OCI-LY1 (cell line): ENCODE results near the gene KIAA0232.

ENCODE experiments used
- H2AFZ ChIP-seq: fragments of 200-600 bp; sonication (generic), shearing (Covaris generic); 2 replicates; pipeline ENCODE4 v1.6.0; 2014; ENCODE audit warnings: antibody characterized with exemption, mild to moderate bottlenecking, low read length
- H3F3A ChIP-seq: fragments of 200-600 bp; sonication (generic), shearing (Covaris generic); 2 replicates; pipeline ENCODE4 v1.6.0; 2014; ENCODE audit warnings: mild to moderate bottlenecking, antibody characterized with exemption, low read length, moderate library complexity; ENCODE audit not compliant: insufficient read depth
- H3K27ac ChIP-seq: fragments of 200-600 bp; sonication (generic); 2 replicates; pipeline ENCODE4 v1.5.1; 2014; ENCODE audit warnings: low read length, mixed run types, mild to moderate bottlenecking, low read depth; ENCODE audit not compliant: poor library complexity, severe bottlenecking
- H3K27me3 ChIP-seq: fragments of 200-600 bp; sonication (generic); 2 replicates; pipeline ENCODE4 v1.6.0; 2014; ENCODE audit warnings: antibody characterized with exemption, mild to moderate bottlenecking, low read length, moderate library complexity; ENCODE audit not compliant: insufficient read depth
- H3K36me3 ChIP-seq: fragments of 200-600 bp; sonication (generic); 2 replicates; pipeline ENCODE4 v1.6.1; 2014; ENCODE audit warnings: mild to moderate bottlenecking, antibody characterized with exemption, low read length, moderate library complexity, mixed read lengths; ENCODE audit not compliant: insufficient read depth
- H3K4me1 ChIP-seq: fragments of 200-600 bp; sonication (generic); 2 replicates; pipeline ENCODE4 v1.5.1; 2014; ENCODE audit warnings: mild to moderate bottlenecking, low read length, moderate library complexity; ENCODE audit not compliant: insufficient read depth, severe bottlenecking
- H3K4me2 ChIP-seq: fragments of 200-600 bp; sonication (generic), shearing (Covaris generic); 2 replicates; pipeline ENCODE4 v1.6.1; 2014; ENCODE audit warnings: low read length
- H3K4me3 ChIP-seq: fragments of 200-600 bp; sonication (generic); 2 replicates; pipeline ENCODE4 v1.5.1; 2014; ENCODE audit warnings: low read length, low read depth, mild to moderate bottlenecking, mixed read lengths; ENCODE audit not compliant: poor library complexity, severe bottlenecking
- H3K79me2 ChIP-seq: fragments of 200-600 bp; shearing (Covaris generic); 2 replicates; pipeline ENCODE4 v1.6.1; 2016; ENCODE audit warnings: mixed run types, low read length, mixed read lengths; ENCODE audit not compliant: insufficient read depth
- H3K9ac ChIP-seq: fragments of 200-600 bp; sonication (generic), shearing (Covaris generic); 2 replicates; pipeline ENCODE4 v1.6.1; 2014; ENCODE audit warnings: mild to moderate bottlenecking, low read length, mixed read lengths
- H3K9me2 ChIP-seq: fragments of 200-600 bp; sonication (generic), shearing (Covaris generic); 2 replicates; pipeline ENCODE4 v1.6.1; 2014; ENCODE audit warnings: low read depth, mild to moderate bottlenecking, low read length, mixed read lengths
- H3K9me3 ChIP-seq: fragments of 200-600 bp; shearing (Covaris generic); 2 replicates; pipeline ENCODE4 v1.6.1; 2014; ENCODE audit warnings: low read length, mixed read lengths
- H4K20me1 ChIP-seq: fragments of 200-600 bp; sonication (generic), shearing (Covaris generic); 2 replicates; pipeline ENCODE4 v1.6.0; 2016; ENCODE audit warnings: mild to moderate bottlenecking, low read length; ENCODE audit not compliant: insufficient read depth
- EZH2 ChIP-seq: fragments of 200-600 bp; sonication (generic), shearing (Covaris generic); IDR thresholded peaks from 2 replicates; pipeline ENCODE4 v1.8.0; 2017; ENCODE audit warnings: borderline replicate concordance, mixed run types, mild to moderate bottlenecking, antibody characterized with exemption, low read length, moderate library complexity, mixed read lengths
- TF ChIP-seq, protein P1 (sequence below): fragments of 200-600 bp; sonication (generic), shearing (Covaris generic); IDR thresholded peaks from 2 replicates; pipeline ENCODE4 v1.5.1; 2017; ENCODE audit warnings: mild to moderate bottlenecking, antibody characterized with exemption, low read length, moderate library complexity, mixed read lengths

Gene KIAA0232

GRCh38 chr4:6923507-6923906, 141.0 kb downstream of the KIAA0232 start:
- Histone ChIP-seq H3K9me2 (no peaks in the 10 kb centered on the region), H3K9me3 (no peaks in the 10 kb centered on the region), H3K36me3 (peaks cover 16% of the 10 kb centered on the region), H4K20me1 (no peaks in the 10 kb centered on the region), H3K4me3 (no peak overlapping the region), H3F3A (no peaks in the 10 kb centered on the region), H3K4me2 (no peak overlapping the region), H3K9ac (no peak overlapping the region), H3K4me1 (peaks cover 18% of the 10 kb centered on the region), H3K27me3 (no peaks in the 10 kb centered on the region), H3K27ac (no peak overlapping the region), H3K79me2 (no peaks in the 10 kb centered on the region), H2AFZ (no peak overlapping the region)
- TF ChIP-seq EZH2, result no peak
- TF ChIP-seq, protein P1, sequence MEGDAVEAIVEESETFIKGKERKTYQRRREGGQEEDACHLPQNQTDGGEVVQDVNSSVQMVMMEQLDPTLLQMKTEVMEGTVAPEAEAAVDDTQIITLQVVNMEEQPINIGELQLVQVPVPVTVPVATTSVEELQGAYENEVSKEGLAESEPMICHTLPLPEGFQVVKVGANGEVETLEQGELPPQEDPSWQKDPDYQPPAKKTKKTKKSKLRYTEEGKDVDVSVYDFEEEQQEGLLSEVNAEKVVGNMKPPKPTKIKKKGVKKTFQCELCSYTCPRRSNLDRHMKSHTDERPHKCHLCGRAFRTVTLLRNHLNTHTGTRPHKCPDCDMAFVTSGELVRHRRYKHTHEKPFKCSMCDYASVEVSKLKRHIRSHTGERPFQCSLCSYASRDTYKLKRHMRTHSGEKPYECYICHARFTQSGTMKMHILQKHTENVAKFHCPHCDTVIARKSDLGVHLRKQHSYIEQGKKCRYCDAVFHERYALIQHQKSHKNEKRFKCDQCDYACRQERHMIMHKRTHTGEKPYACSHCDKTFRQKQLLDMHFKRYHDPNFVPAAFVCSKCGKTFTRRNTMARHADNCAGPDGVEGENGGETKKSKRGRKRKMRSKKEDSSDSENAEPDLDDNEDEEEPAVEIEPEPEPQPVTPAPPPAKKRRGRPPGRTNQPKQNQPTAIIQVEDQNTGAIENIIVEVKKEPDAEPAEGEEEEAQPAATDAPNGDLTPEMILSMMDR, result no peak

- H3K36me3 ChIP-seq, result peaks cover 16% of the 10 kb centered on the region
- no peak overlapping the region for H3K9ac ChIP-seq
- no peaks in the 10 kb centered on the region for H3F3A ChIP-seq
- no peak overlapping the region for H2AFZ ChIP-seq
- TF ChIP-seq, protein P1, result no peak
- TF ChIP-seq EZH2, result no peak
- H3K4me2 ChIP-seq, result no peak overlapping the region
- no peaks in the 10 kb centered on the region for H3K27me3 ChIP-seq
- H3K79me2 ChIP-seq, result no peaks in the 10 kb centered on the region
- H4K20me1 ChIP-seq, result no peaks in the 10 kb centered on the region
- H3K9me3 ChIP-seq, result no peaks in the 10 kb centered on the region
- no peak overlapping the region for H3K27ac ChIP-seq
- no peak overlapping the region for H3K4me3 ChIP-seq
- peaks cover 22% of the 10 kb centered on the region for H3K4me1 ChIP-seq
- H3K9me2 ChIP-seq, result no peaks in the 10 kb centered on the region
Measured at GRCh38 chr4:6924361-6924779, 141.8 kb downstream of the KIAA0232 start.

DNA sequence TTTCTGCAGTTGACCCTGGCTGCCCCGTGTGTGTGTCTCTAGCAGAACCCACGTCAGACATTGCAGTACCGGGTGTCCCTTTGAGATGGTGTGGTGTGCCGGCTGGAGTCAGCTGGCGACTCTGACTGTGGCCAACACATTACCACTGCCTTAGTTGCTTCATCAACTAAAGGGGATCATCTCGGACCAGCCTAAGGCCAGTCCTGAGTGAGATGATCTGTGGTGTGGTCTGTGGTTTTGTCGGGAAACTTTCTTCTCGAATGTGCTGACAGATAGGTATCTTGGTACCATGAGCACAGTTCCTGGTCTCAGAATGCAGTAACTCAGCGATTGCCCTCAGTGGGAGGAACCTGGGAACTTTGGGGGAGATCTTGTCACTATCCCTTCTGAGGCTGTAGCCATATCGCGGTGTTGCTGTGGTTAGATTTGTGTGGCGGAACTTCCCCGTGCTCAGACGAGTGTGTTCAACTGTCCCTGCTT, 142.9 kb downstream of the KIAA0232 start:
- Histone ChIP-seq H4K20me1 (no peaks in the 10 kb centered on the region), H3K36me3 (peaks cover 16% of the 10 kb centered on the region), H3K4me1 (peaks cover 30% of the 10 kb centered on the region), H3K4me2 (no peak overlapping the region), H3K9me2 (no peaks in the 10 kb centered on the region), H3K9ac (no peak overlapping the region), H3K9me3 (no peaks in the 10 kb centered on the region), H2AFZ (no peak overlapping the region), H3F3A (no peaks in the 10 kb centered on the region), H3K4me3 (no peak overlapping the region), H3K27me3 (no peaks in the 10 kb centered on the region), H3K27ac (no peak overlapping the region), H3K79me2 (no peaks in the 10 kb centered on the region)
- no peak for TF ChIP-seq EZH2
- TF ChIP-seq, protein P1, result no peak
